GM19328 (cell line): ENCODE results near the gene GUCD1.

Experiments
- ATAC-seq: cut with Tn5 transposase; IDR thresholded peaks from one replicate; pipeline ENCODE4 v1.9.1; 2021; ENCODE audit warnings: mild to moderate bottlenecking, moderate library complexity; ENCODE audit not compliant: unreplicated experiment

GUCD1 gene

GRCh38 chr22:24590596-24591173 is 35.7 kb upstream of the GUCD1 start:
- no peak for ATAC-seq

GRCh38 chr22:24589518-24590030 is 34.6 kb upstream of the GUCD1 start:
- ATAC-seq = no peak

- ATAC-seq = no peak
Observed at GRCh38 chr22:24588757-24589481, 34.0 kb upstream of the GUCD1 start.

- ATAC-seq = no peak
Observed at GRCh38 chr22:24588381-24588756, 33.4 kb upstream of the GUCD1 start.

- ATAC-seq = no peak
Observed at GRCh38 chr22:24587948-24588347, 33.0 kb upstream of the GUCD1 start.

GRCh38 chr22:24587251-24587650 is 32.3 kb upstream of the GUCD1 start:
- no peak for ATAC-seq

- ATAC-seq = no peak
Observed at GRCh38 chr22:24585927-24586546, 31.1 kb upstream of the GUCD1 start.

GRCh38 chr22:24585461-24585860 is 30.5 kb upstream of the GUCD1 start:
- no peak for ATAC-seq

- ATAC-seq = no peak
Observed at GRCh38 chr22:24584871-24585411, 30.0 kb upstream of the GUCD1 start.

GRCh38 chr22:24584166-24584790 is 29.3 kb upstream of the GUCD1 start:
- no peak for ATAC-seq

GRCh38 chr22:24583221-24584165 is 28.6 kb upstream of the GUCD1 start:
- no peak for ATAC-seq

- no peak for ATAC-seq
Observed at GRCh38 chr22:24582056-24582814, 27.3 kb upstream of the GUCD1 start.

- no peak for ATAC-seq
Observed at GRCh38 chr22:24580276-24580675, 25.3 kb upstream of the GUCD1 start.

- ATAC-seq = no peak
Observed at GRCh38 chr22:24579258-24579601, 24.3 kb upstream of the GUCD1 start.

- no peak for ATAC-seq
Observed at GRCh38 chr22:24578355-24579257, 23.7 kb upstream of the GUCD1 start.

GRCh38 chr22:24576778-24577177 is 21.8 kb upstream of the GUCD1 start:
- ATAC-seq = no peak

- no peak for ATAC-seq
Observed at GRCh38 chr22:24571266-24571665, 16.3 kb upstream of the GUCD1 start.

- no peak for ATAC-seq
Observed at GRCh38 chr22:24567668-24568067, 12.7 kb upstream of the GUCD1 start.
